Measurements from ENCODE around the gene PIGL.
A peak's percentile ranks its signal among the peaks of the same experiment; 100 is the strongest.
"Not testable (repeated sequence)": the region's sequence is repeated elsewhere in the genome, so short reads cannot be mapped to it uniquely, and the experiment has no call there.

PIGL gene

GRCh38 chr17:16277163-16277562 is 60.2 kb downstream of the PIGL start:
- DNase-seq = no peak

GRCh38 chr17:16281351-16281750 is 64.3 kb downstream of the PIGL start:
- DNase-seq = no peak

GRCh38 chr17:16282522-16282921 is 65.5 kb downstream of the PIGL start:
- no peak for DNase-seq

- DNase-seq = no peak
These were observed 66.7 kb downstream of the PIGL start for GRCh38 chr17:16283705-16284104.

- DNase-seq = no peak
These were observed 68.6 kb downstream of the PIGL start for GRCh38 chr17:16285646-16286008.

GRCh38 chr17:16286009-16286946 is 69.3 kb downstream of the PIGL start:
- DNase-seq = peak; percentile 85

GRCh38 chr17:16286947-16287562 is 70.0 kb downstream of the PIGL start:
- DNase-seq = no peak

GRCh38 chr17:16287563-16288027 is 70.6 kb downstream of the PIGL start:
- peak; percentile 33 for DNase-seq

GRCh38 chr17:16288860-16289571 is 72.0 kb downstream of the PIGL start:
- DNase-seq = no peak

GRCh38 chr17:16293931-16294330 is 76.9 kb downstream of the PIGL start:
- DNase-seq = no peak

- DNase-seq = no peak
These were observed 77.5 kb downstream of the PIGL start for GRCh38 chr17:16294560-16294959.

- peak; percentile 5 for DNase-seq
These were observed 79.1 kb downstream of the PIGL start for GRCh38 chr17:16296072-16296471.

- DNase-seq = no peak
These were observed 80.5 kb downstream of the PIGL start for GRCh38 chr17:16297367-16298139.

- no peak for DNase-seq
These were observed 81.2 kb downstream of the PIGL start for GRCh38 chr17:16298140-16298662.

- no peak for DNase-seq
These were observed 83.5 kb downstream of the PIGL start for GRCh38 chr17:16300554-16300953.

GRCh38 chr17:16301963-16302855 is 85.2 kb downstream of the PIGL start:
- DNase-seq = no peak

- DNase-seq = no peak
These were observed 85.8 kb downstream of the PIGL start for GRCh38 chr17:16302856-16303255.

- no peak for DNase-seq
These were observed 87.8 kb downstream of the PIGL start for GRCh38 chr17:16304830-16305229.

GRCh38 chr17:16306211-16306610 is 89.2 kb downstream of the PIGL start:
- DNase-seq = no peak

GRCh38 chr17:16312061-16312460 is 95.1 kb downstream of the PIGL start:
- not testable (repeated sequence) for DNase-seq

Measured in CD4-positive, alpha-beta T cell treated with Interleukin-4 for 4 hours (primary cell).